ENCODE results near the gene AFP. TPM values are rescaled to one million over a fixed set of nuclear protein-coding genes. Genes with fewer than 3 reads are reported as not detected.

Gene AFP
- polyA plus RNA-seq, 1 donor from 2014 or later, result not detected

- no peak overlapping the region for H3K4me3 ChIP-seq (ENCODE audit: low read length)
- no peaks in the 10 kb centered on the region for H3K9me3 ChIP-seq (ENCODE audit: low read length)
- no peaks in the 10 kb centered on the region for H3K36me3 ChIP-seq (ENCODE audit: insufficient read depth, low read length)
- no peaks in the 10 kb centered on the region for H3K79me2 ChIP-seq (replicated peaks; ENCODE audit: insufficient read depth, low read length)
- H3K27ac ChIP-seq (ENCODE audit: low read length), result no peak overlapping the region
- no peak overlapping the region for H2AFZ ChIP-seq (ENCODE audit: low read depth, low read length)
- TF ChIP-seq RAD21 (conservative IDR thresholded peaks at IDR 0.05), result no peak
- no peak for TF ChIP-seq TAF1 (IDR thresholded peaks at IDR 0.05; ENCODE audit: low read depth)
- H3K9ac ChIP-seq (ENCODE audit: low read length), result no peak overlapping the region
- no peaks in the 10 kb centered on the region for H3F3A ChIP-seq (ENCODE audit: insufficient read depth, low read length, poor library complexity, severe bottlenecking)
- no peaks in the 10 kb centered on the region for H3K9me2 ChIP-seq (ENCODE audit: insufficient read depth, low read length)
- H4K20me1 ChIP-seq (ENCODE audit: insufficient read depth), result no peaks in the 10 kb centered on the region
- H3K4me2 ChIP-seq (ENCODE audit: low read length), result no peak overlapping the region
- no peaks in the 10 kb centered on the region for H3K27me3 ChIP-seq (ENCODE audit: insufficient read depth, low read depth, low read length)
Observed at GRCh38 chr4:73429826-73430587, 6.0 kb upstream of the AFP start.

DNA sequence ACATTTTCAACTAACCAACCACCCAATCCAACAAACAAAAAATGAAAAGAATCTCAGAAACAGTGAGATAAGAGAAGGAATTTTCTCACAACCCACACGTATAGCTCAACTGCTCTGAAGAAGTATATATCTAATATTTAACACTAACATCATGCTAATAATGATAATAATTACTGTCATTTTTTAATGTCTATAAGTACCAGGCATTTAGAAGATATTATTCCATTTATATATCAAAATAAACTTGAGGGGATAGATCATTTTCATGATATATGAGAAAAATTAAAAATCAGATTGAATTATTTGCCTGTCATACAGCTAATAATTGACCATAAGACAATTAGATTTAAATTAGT is 4.2 kb upstream of the AFP start:
- H4K20me1 ChIP-seq (ENCODE audit: insufficient read depth), result no peaks in the 10 kb centered on the region
- no peak overlapping the region for H3K4me2 ChIP-seq (ENCODE audit: low read length)
- no peaks in the 10 kb centered on the region for H3K27me3 ChIP-seq (ENCODE audit: insufficient read depth, low read depth, low read length)
- no peaks in the 10 kb centered on the region for H3K79me2 ChIP-seq (replicated peaks; ENCODE audit: insufficient read depth, low read length)
- H3K9me3 ChIP-seq (ENCODE audit: low read length), result no peaks in the 10 kb centered on the region
- H3K4me3 ChIP-seq (ENCODE audit: low read length), result no peak overlapping the region
- no peak overlapping the region for H2AFZ ChIP-seq (ENCODE audit: low read depth, low read length)
- H3K36me3 ChIP-seq (ENCODE audit: insufficient read depth, low read length), result no peaks in the 10 kb centered on the region
- no peak overlapping the region for H3K27ac ChIP-seq (ENCODE audit: low read length)
- TF ChIP-seq POLR2AphosphoS5 (IDR thresholded peaks at IDR 0.05) (no peak), REST (IDR thresholded peaks at IDR 0.05; ENCODE audit: borderline replicate concordance) (no peak), EZH2 (IDR thresholded peaks at IDR 0.05; ENCODE audit: borderline replicate concordance, insufficient read depth, low read length, poor library complexity, severe bottlenecking) (no peak), RAD21 (conservative IDR thresholded peaks at IDR 0.05) (no peak), EP300 (conservative IDR thresholded peaks at IDR 0.05; ENCODE audit: poor library complexity, severe bottlenecking) (no peak), TAF1 (IDR thresholded peaks at IDR 0.05; ENCODE audit: low read depth) (no peak), SMC3 (conservative IDR thresholded peaks at IDR 0.05; ENCODE audit: poor library complexity) (no peak)
- TF ChIP-seq, protein P1, sequence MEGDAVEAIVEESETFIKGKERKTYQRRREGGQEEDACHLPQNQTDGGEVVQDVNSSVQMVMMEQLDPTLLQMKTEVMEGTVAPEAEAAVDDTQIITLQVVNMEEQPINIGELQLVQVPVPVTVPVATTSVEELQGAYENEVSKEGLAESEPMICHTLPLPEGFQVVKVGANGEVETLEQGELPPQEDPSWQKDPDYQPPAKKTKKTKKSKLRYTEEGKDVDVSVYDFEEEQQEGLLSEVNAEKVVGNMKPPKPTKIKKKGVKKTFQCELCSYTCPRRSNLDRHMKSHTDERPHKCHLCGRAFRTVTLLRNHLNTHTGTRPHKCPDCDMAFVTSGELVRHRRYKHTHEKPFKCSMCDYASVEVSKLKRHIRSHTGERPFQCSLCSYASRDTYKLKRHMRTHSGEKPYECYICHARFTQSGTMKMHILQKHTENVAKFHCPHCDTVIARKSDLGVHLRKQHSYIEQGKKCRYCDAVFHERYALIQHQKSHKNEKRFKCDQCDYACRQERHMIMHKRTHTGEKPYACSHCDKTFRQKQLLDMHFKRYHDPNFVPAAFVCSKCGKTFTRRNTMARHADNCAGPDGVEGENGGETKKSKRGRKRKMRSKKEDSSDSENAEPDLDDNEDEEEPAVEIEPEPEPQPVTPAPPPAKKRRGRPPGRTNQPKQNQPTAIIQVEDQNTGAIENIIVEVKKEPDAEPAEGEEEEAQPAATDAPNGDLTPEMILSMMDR (IDR thresholded peaks at IDR 0.05; ENCODE audit: poor library complexity, severe bottlenecking), result no peak
- H3F3A ChIP-seq (ENCODE audit: insufficient read depth, low read length, poor library complexity, severe bottlenecking), result no peaks in the 10 kb centered on the region
- no peak overlapping the region for H3K9ac ChIP-seq (ENCODE audit: low read length)
- no peaks in the 10 kb centered on the region for H3K9me2 ChIP-seq (ENCODE audit: insufficient read depth, low read length)

Data from neural cell (in vitro differentiated cells).